HG03571 (cell line): Measurements from ENCODE around the gene EP300.
A peak's percentile ranks its signal among the peaks of the same experiment; 100 is the strongest.
"Not testable (repeated sequence)": the region's sequence is repeated elsewhere in the genome, so short reads cannot be mapped to it uniquely, and the experiment has no call there.

Experiments used
- ATAC-seq: cut with Tn5 transposase; IDR thresholded peaks from one replicate; pipeline ENCODE4 v1.9.1; 2021; ENCODE audit not compliant: unreplicated experiment

Gene EP300

GRCh38 chr22:41092023-41092817 lies at the start of gene EP300:
TSS of gene EP300 (plus strand) at chr22:41092592. CDS start at chr22:41093005, 413 bp downstream.
- peak; percentile 40 for ATAC-seq

- no peak for ATAC-seq
Observed at GRCh38 chr22:41043722-41044121, 48.7 kb upstream of the EP300 start.

- ATAC-seq: not testable (repeated sequence)
Observed at GRCh38 chr22:41045575-41045974, 46.8 kb upstream of the EP300 start.

GRCh38 chr22:41047801-41048211 lies 44.6 kb upstream of the EP300 start:
- no peak for ATAC-seq

- not testable (repeated sequence) for ATAC-seq
Observed at GRCh38 chr22:41048345-41048744, 44.0 kb upstream of the EP300 start.

- ATAC-seq: no peak
Observed at GRCh38 chr22:41048791-41049717, 43.3 kb upstream of the EP300 start.

- ATAC-seq: not testable (repeated sequence)
Observed at GRCh38 chr22:41049795-41050194, 42.6 kb upstream of the EP300 start.

GRCh38 chr22:41050883-41051282 lies 41.5 kb upstream of the EP300 start:
- ATAC-seq: no peak

- ATAC-seq: no peak
Observed at GRCh38 chr22:41052661-41053490, 39.5 kb upstream of the EP300 start.

GRCh38 chr22:41057076-41057475 lies 35.3 kb upstream of the EP300 start:
- ATAC-seq: no peak

- no peak for ATAC-seq
Observed at GRCh38 chr22:41062146-41062545, 30.2 kb upstream of the EP300 start.

- ATAC-seq: not testable (repeated sequence)
Observed at GRCh38 chr22:41064326-41064725, 28.1 kb upstream of the EP300 start.

GRCh38 chr22:41066341-41066740 lies 26.1 kb upstream of the EP300 start:
- ATAC-seq: not testable (repeated sequence)

- ATAC-seq: not testable (repeated sequence)
Observed at GRCh38 chr22:41067968-41068367, 24.4 kb upstream of the EP300 start.

- ATAC-seq: no peak
Observed at GRCh38 chr22:41070665-41071331, 21.6 kb upstream of the EP300 start.

GRCh38 chr22:41074061-41074460 lies 18.3 kb upstream of the EP300 start:
- ATAC-seq: no peak

- no peak for ATAC-seq
Observed at GRCh38 chr22:41074466-41074865, 17.9 kb upstream of the EP300 start.

GRCh38 chr22:41074941-41075710 lies 17.3 kb upstream of the EP300 start:
- no peak for ATAC-seq

GRCh38 chr22:41075946-41076345 lies 16.4 kb upstream of the EP300 start:
- no peak for ATAC-seq

- no peak for ATAC-seq
Observed at GRCh38 chr22:41076857-41077256, 15.5 kb upstream of the EP300 start.
